HepG2 (cell line): ENCODE results near the gene CARD19. TPM values are rescaled to one million over a fixed set of nuclear protein-coding genes. Genes with fewer than 3 reads are reported as not detected.

Source experiments
- ATF4 ChIP-seq, 2 experiments: fragments of 450-650 bp in 1 of 2; sonication (generic) in 1 of 2; formaldehyde crosslinking; IDR thresholded peaks; 2 replicates each; pipeline versions ENCODE4 v1.5.0 to v1.8.0; 2020 to 2022; ENCODE audit warnings: mild to moderate bottlenecking in 1 of 2, missing genetic modification reagents in 1 of 2
- ELF3 ChIP-seq: IDR thresholded peaks from 2 replicates; pipeline ENCODE4 v1.6.1; 2016; ENCODE audit warnings: missing genetic modification reagents, missing compliant biosample characterization
- HNRNPL ChIP-seq: fragments of 200-400 bp; formaldehyde crosslinking; IDR thresholded peaks from 2 replicates; pipeline ENCODE4 v1.6.1; 2017; ENCODE audit warnings: mild to moderate bottlenecking, low read depth, low read length
- KDM2A ChIP-seq: sonication (generic); formaldehyde crosslinking; IDR thresholded peaks from 2 replicates; pipeline ENCODE4 v1.4.0; 2020; ENCODE audit warnings: low read depth, missing genetic modification reagents, borderline replicate concordance
- NFE2L2 ChIP-seq: fragments of 150-350 bp; IDR thresholded peaks from 2 replicates; pipeline ENCODE4 v1.6.1; 2014; ENCODE audit warnings: low read length
- STAG1 ChIP-seq: sonication (generic); formaldehyde crosslinking; IDR thresholded peaks from 2 replicates; pipeline ENCODE4 v1.4.0; 2020; ENCODE audit warnings: missing genetic modification reagents
- TFAP4 ChIP-seq: sonication (generic); IDR thresholded peaks from 2 replicates; pipeline ENCODE4 v1.6.1; 2016; ENCODE audit warnings: low read depth, borderline replicate concordance
- THAP11 ChIP-seq: IDR thresholded peaks from 2 replicates; pipeline ENCODE4 v1.6.1; 2016; ENCODE audit warnings: missing biosample characterization, missing genetic modification reagents
- UBTF ChIP-seq: sonication (generic); formaldehyde crosslinking; IDR thresholded peaks from 2 replicates; pipeline ENCODE4 v1.4.0; 2020; ENCODE audit warnings: mild to moderate bottlenecking, missing genetic modification reagents
- ZBTB4 ChIP-seq: sonication (generic); formaldehyde crosslinking; IDR thresholded peaks from 2 replicates; pipeline ENCODE4 v1.4.0; 2020; ENCODE audit warnings: missing genetic modification reagents, mild to moderate bottlenecking, borderline replicate concordance
- ZBTB7A ChIP-seq: sonication (generic); formaldehyde crosslinking; IDR thresholded peaks from 2 replicates; pipeline ENCODE4 v1.8.0; 2022; ENCODE audit warnings: mild to moderate bottlenecking, missing genetic modification reagents
- ZFYVE20 ChIP-seq: sonication (generic); formaldehyde crosslinking; IDR thresholded peaks from 2 replicates; pipeline ENCODE4 v1.8.0; 2023; ENCODE audit warnings: low read depth, mild to moderate bottlenecking, moderate library complexity, missing genetic modification reagents, borderline replicate concordance
- ZNF12 ChIP-seq: sonication (generic); formaldehyde crosslinking; IDR thresholded peaks from 2 replicates; pipeline ENCODE4 v1.5.0; 2020; ENCODE audit warnings: missing genetic modification reagents
- ZNF263 ChIP-seq: sonication (generic); formaldehyde crosslinking; IDR thresholded peaks from 2 replicates; pipeline ENCODE4 v1.4.0; 2020; ENCODE audit warnings: missing genetic modification reagents
- ZNF292 ChIP-seq: sonication (generic); formaldehyde crosslinking; IDR thresholded peaks from 2 replicates; pipeline ENCODE4 v1.8.1; 2022; ENCODE audit warnings: mild to moderate bottlenecking, low read depth, missing genetic modification reagents, borderline replicate concordance
- ZNF317 ChIP-seq: sonication (generic); formaldehyde crosslinking; IDR thresholded peaks from 2 replicates; pipeline ENCODE4 v1.5.0; 2020; ENCODE audit warnings: mild to moderate bottlenecking, missing genetic modification reagents
- ZNF670 ChIP-seq: sonication (generic); formaldehyde crosslinking; IDR thresholded peaks from 2 replicates; pipeline ENCODE4 v1.8.0; 2022; ENCODE audit warnings: mild to moderate bottlenecking, missing genetic modification reagents, borderline replicate concordance
- ZNF737 ChIP-seq: sonication (generic); formaldehyde crosslinking; IDR thresholded peaks from 2 replicates; pipeline ENCODE4 v1.5.0; 2020; ENCODE audit warnings: missing genetic modification reagents, mild to moderate bottlenecking, borderline replicate concordance
- ZNF775 ChIP-seq: sonication (generic); formaldehyde crosslinking; IDR thresholded peaks from 2 replicates; pipeline ENCODE4 v1.4.0; 2020; ENCODE audit warnings: missing genetic modification reagents, mild to moderate bottlenecking, moderate library complexity, borderline replicate concordance
- polyA plus RNA-seq, 8 experiments: library from polyadenylated mRNA; depleted of rRNA in 3 of 8; stranded (reverse) in 7 of 8; unstranded in 1 of 8; fragments of >200 nt; fragmentation: Illumina TruSeq in 4 of 8; extraction: Trizol in 4 of 8; gene quantifications; 2 replicates each; pipeline versions ENCODE4 v1.2.1 to v1.2.3, GENCODE V29; 2011 to 2016; ENCODE audit warnings: low read depth in 4 of 8, missing spikeins in 1 of 8, mixed read lengths in 1 of 8; ENCODE audit not compliant: insufficient read depth in 1 of 8
- total RNA-seq, 5 experiments: library from RNA; depleted of rRNA; stranded (reverse); fragments of >200 nt; fragmentation: Illumina TruSeq; extraction: Trizol; gene quantifications; 2 replicates each; pipeline ENCODE4 v1.2.3, GENCODE V29; 2016; ENCODE audit warnings: low read depth in 1 of 5

Gene CARD19
- total and polyA plus RNA-seq, 2 of the 13 experiments (the other 11 are each of a cell fraction or from before 2014, with no cell fraction given): 18.4 to 47.2 TPM

GRCh38 chr9:93098236-93098946, 2.4 kb downstream of the CARD19 start (continued):
- TF ChIP-seq ZNF737 (CRISPR knock-in tag): no peak
- peak; percentile 72 for TF ChIP-seq ZNF292 (CRISPR knock-in tag)
- peak; percentile 45; the same call in 1 of the 2 replicates for TF ChIP-seq ZBTB7A
- TF ChIP-seq ZNF263 (CRISPR knock-in tag): 0 out of 2 replicates have a peak, but pooled peaks have one; percentile 22
- 0 out of 2 replicates have a peak, but pooled peaks have one; percentile 78 for TF ChIP-seq HNRNPL
- 0 out of 2 replicates have a peak, but pooled peaks have one; percentile 42 for TF ChIP-seq ZNF670 (CRISPR knock-in tag)
- no peak for TF ChIP-seq ZNF317 (CRISPR knock-in tag)
- peak; percentile 70 for TF ChIP-seq UBTF (CRISPR knock-in tag)
- 0 out of 2 replicates have a peak, but pooled peaks have one; percentile 5 for TF ChIP-seq STAG1 (CRISPR knock-in tag)
- TF ChIP-seq THAP11 (CRISPR knock-in tag): 0 out of 2 replicates have a peak, but pooled peaks have one; percentile 20
- 0 out of 2 replicates have a peak, but pooled peaks have one; percentile 13 for TF ChIP-seq ZNF12 (CRISPR knock-in tag)
- TF ChIP-seq ZFYVE20: no peak
- no peak for TF ChIP-seq ATF4 (CRISPR knock-in tag; IDR thresholded peaks at IDR 0.05)
- peak; percentile 58; the same call in 1 of the 2 replicates for TF ChIP-seq ELF3 (CRISPR knock-in tag)
- peak; percentile 4; the same call in 1 of the 2 replicates for TF ChIP-seq NFE2L2
- peak; percentile 93 for TF ChIP-seq TFAP4
- TF ChIP-seq KDM2A (CRISPR knock-in tag): peak; percentile 52
- no peak for TF ChIP-seq ZNF775
- 0 out of 2 replicates have a peak, but pooled peaks have one; percentile 22 for TF ChIP-seq ZBTB4 (CRISPR knock-in tag)
